GM18499 (cell line): ENCODE measurements around the gene IRF2BPL.
A peak's percentile ranks its signal among the peaks of the same experiment; 100 is the strongest.

ENCODE experiments used
- ATAC-seq: cut with Tn5 transposase; IDR thresholded peaks from one replicate; pipeline ENCODE4 v1.9.1; 2021; ENCODE audit warnings: moderate number of reproducible peaks; ENCODE audit not compliant: insufficient read depth, unreplicated experiment

The IRF2BPL gene

GRCh38 chr14:76995279-76996035 is 33.1 kb downstream of the IRF2BPL start:
- no peak for ATAC-seq

DNA sequence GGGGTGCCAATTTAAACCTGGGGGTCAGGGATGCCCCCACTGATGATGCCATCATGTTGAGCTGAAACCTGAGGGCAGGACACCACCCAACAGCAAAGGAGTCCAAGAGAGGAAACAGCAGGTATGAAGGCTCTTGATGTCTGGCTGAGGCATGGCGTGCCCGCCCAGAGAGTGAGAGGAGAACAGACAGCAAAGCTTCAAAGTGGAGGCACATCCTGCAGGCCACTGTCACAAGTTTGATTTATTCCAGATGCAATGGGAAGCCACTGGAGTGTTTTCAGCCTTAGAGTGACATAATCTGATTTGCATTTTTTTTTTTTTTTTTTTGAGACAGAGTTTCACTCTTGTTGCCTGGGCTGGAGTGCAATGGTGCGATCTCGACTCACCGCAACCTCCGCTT is 34.8 kb downstream of the IRF2BPL start:
- no peak for ATAC-seq

DNA sequence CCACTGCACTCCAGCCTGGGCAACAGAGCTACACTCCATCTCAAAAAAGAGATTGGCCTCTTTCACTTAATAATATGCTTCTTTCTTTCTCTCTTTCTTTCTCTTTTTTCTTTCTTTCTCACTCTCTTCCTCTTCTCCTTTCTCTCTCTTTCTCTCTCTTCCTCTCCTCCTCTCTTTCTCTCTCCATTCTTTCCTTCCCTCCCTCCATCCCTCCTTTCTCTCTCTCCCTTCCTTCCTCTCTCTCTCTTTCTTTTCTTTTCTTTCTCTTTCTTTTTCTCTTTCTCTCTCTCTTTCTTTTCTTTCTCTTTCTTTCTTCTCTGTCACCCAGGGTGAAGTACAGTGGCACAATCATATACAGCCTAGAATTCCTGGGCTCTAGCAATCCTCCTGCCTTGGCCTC is 38.4 kb downstream of the IRF2BPL start:
- no peak for ATAC-seq

GRCh38 chr14:76987956-76988520 is 40.5 kb downstream of the IRF2BPL start:
- no peak for ATAC-seq

- no peak for ATAC-seq
These were observed 42.3 kb downstream of the IRF2BPL start for GRCh38 chr14:76986231-76986565.

- ATAC-seq = no peak
These were observed 42.8 kb downstream of the IRF2BPL start for GRCh38 chr14:76985540-76986230.

DNA sequence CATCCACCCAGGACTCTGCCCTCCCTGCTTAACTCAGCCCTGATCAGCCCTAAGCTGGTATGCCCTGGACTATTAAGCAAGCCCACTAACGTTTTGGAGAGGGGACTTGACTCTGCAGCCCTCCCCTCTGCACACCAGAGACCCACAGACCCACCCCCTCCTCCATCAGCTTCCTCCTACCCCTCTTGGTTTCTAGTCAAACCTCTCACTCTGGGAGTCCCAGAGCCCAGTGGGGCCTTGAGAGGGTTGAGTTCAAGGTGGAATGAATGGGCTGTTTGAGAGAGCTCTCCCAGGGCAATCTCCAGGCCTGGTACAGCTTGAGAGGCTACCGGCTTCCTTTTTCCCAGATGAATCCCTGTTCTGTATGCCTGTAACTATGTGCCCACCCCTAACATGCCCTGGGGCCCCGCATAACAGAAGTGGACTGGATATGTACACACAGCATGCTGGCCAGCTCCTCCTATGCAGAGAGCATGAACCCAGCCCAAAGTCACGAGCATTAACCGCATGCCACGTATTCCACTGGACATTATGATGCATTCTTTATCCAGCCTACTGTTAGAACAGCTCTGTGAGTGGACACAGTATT is 43.6 kb downstream of the IRF2BPL start:
- ATAC-seq = no peak

- ATAC-seq = no peak
These were observed 44.2 kb downstream of the IRF2BPL start for GRCh38 chr14:76984297-76984696.

DNA sequence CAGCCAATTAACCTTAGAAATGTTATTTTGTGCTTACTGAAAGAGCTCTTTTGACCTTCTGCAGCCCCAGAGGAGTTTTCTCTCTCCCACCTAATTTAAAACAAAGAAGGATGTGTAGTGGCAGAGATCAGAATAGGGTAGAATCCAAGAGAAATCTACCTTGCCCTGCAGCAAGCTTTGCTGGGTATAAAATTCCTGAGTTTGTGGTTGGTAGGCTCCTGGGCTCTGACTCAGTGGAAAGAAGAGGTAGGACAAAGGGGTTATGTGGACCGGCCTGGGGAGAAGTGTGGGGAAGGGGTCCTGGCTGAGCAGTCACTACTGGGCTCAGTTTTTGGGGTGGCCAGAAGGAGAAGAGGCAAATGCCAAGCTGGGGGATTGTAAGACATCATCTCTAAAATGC is 46.8 kb downstream of the IRF2BPL start:
- no peak for ATAC-seq

DNA sequence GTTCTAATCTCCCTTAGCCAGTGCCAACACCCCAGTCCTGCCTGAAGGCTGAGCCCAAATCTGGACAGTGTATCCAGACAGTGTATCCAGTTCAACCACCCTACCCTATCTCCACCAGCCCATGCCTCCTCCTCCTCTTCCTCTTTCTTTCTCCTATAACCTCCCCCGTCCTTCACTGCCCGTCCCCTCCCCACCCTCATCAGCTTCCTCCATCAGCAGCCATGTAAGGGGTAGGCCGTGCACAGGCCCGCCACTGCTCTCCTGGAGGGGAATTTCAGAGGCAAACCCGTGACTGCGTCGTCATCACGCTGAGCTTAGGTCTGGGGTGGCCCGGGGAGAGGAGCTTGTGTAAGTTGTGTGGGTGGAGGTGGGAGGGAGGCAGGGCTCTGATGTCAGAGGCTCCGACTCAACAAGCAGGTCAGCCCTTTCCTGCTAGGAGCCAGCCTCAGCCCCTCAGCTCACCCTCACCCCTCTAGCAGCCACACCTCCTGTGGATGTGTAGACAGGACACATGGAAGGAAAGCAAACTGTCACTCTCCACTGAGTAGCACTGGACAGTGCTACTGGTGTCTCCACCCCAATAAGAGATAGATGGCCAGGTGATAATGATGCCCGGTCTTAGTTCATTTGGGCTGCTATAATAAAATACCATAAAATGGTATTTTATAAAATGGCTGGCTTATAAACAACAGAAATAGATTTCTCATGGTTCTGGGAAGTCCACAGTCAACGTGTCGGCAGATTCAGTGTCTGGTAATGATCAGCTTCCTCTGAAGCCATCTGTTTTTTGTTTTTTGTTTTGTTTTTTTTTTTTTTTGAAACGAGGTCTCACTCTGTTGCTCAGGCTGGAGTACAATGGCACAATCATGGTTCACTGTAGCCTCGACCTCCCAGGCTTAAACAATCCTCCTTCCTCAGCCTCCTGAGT is 50.5 kb downstream of the IRF2BPL start:
- ATAC-seq = peak; percentile 76

DNA sequence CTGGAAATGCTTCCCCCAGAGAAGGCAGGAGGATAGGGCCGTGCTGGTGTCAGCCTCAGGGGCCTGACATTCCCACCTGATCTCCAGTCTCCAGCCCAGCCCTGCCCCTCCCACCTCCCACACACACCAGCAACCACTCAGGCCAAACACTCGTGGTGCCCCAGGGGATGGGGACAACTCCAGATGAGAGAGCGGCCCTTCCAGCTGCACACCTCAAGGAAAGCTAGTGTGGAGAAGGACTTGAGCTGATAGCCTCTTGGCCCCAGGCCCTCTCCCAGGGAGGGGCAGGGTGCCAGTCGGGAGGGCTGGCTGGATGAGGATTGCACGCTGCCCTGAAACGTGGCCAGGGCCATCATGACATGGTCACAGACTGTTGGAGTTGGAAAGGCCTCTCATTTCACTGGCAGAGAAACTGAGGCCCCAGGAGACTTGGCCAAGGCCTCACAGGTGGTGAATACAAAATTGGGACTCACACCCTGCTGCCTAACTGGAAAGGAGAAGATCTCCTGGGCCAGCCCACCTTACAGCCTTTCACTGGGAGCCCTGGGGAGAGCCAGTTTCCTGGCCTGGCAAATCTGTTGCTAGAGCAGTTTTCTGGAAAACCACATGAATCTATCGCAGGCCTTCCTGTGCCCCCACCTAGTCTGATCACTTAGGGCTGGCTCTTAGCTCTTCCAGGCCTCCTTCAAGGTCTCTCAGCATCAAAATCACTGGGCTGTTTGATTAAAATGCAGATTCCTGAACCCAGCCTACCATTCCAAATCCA is 52.1 kb downstream of the IRF2BPL start:
- no peak for ATAC-seq

- no peak for ATAC-seq
These were observed 52.7 kb downstream of the IRF2BPL start for GRCh38 chr14:76975812-76976211.

DNA sequence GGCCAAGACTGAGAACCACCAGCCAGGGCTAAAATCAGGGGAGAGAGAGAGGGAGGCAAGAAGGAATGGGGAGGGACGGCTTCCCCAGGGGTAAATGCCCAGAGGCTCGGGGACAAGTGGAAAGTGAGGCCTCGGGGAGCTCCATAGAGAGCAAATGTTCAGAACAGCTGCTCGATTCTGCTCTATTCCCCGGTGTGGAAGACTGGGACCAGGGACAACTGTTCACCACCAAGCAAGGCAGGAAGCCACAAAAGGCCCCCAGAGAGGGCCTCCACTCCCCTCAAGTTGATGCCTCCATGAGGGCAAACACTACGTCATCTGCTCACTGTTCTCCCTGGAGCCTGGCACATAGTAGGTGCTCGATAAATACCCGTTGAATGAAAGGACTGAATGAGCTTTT is 53.5 kb downstream of the IRF2BPL start:
- ATAC-seq = no peak
